NCI-H2227 (cell line): ENCODE measurements around the gene SCN2B.
"Not testable (repeated sequence)": the region's sequence is repeated elsewhere in the genome, so short reads cannot be mapped to it uniquely, and the experiment has no call there.

Source experiments
- DNase-seq: peaks from one replicate; lab custom pipeline; 2025; ENCODE audit not compliant: unreplicated experiment; lab: John Stamatoyannopoulos, UW

The SCN2B gene

DNA sequence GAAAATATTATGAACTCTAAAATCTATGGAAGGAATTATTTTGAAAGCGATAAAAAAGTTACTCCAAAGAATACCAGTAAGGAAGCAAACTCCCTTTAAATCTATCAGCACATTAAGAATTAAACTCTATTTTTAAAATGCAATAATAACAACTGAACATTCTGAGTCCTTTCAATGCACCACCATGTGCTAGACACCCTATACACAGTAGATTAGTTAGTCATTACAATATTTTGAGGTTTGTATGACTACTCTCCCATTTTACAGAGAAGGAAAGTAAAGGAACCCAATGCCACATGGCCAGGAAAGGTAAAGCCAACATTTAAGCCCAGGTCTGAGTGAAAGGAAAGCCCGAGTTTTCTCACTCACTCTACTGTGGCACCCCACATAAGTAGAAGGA, 30.6 kb upstream of the SCN2B start:
- no peak for DNase-seq

DNA sequence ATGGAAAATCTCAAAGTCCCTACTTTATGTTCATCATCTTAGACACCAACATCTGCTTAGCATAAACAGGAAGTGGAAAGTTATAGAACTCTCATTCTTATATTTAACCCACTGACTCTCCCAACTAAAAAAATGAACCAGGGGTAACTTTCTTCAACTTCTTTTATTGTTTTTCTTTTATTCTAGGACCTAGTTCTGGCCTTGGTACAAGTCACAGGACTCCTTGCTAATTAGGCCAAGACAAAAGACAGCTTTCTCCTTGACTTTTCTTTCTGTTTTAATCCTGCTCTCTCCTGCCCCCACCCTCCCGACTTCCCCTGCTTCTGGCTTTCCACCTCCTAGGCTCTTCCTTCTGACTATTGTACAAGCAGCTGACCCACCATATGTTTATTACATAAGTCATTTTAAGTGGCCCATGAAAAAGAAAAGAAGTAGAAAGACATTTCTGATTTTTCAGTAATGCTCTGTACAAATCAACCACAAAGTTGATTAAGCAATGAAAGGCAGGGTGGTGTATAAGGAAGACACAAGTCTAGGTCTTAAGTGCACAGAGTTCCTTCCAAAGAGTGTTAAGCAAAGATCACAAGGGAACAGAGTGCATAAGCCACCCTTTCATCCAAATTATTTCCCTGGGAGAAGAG, 30.1 kb upstream of the SCN2B start:
- no peak for DNase-seq

DNA sequence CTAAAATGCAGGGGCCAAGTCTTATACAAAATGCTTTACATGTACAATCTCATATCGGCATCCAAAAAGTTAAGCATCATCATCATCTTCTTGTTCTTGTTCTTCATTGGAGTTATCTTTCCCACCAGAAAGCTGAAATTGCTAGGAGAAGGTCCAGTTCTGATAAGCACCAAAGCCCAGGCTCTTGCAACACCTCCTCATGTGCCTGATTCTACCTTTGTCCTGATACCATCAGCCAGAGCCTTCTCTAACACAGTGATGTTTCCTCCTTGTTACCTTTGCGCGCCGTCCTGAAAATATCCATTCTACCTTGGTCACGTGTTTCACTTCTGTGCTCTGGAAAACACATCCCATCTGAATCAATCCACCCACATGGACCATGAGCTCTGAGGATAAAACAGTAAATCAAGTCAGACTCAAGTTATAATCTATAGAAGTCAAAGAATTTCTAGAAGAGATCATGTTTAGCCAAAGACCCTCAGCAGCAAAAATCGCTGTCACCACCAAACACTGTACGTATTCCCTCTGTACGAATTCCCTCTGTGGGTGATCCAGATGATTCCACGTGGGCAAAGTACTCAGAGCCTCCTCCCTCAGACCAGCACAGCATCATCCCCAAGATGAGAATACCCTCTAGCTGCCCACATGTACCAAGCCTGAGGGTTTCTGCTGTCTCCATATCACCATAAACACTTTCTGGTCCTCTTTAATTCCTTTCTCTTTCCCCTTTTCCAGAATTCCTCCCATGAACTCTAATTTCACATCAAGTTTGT, 29.4 kb upstream of the SCN2B start:
- no peak for DNase-seq

DNA sequence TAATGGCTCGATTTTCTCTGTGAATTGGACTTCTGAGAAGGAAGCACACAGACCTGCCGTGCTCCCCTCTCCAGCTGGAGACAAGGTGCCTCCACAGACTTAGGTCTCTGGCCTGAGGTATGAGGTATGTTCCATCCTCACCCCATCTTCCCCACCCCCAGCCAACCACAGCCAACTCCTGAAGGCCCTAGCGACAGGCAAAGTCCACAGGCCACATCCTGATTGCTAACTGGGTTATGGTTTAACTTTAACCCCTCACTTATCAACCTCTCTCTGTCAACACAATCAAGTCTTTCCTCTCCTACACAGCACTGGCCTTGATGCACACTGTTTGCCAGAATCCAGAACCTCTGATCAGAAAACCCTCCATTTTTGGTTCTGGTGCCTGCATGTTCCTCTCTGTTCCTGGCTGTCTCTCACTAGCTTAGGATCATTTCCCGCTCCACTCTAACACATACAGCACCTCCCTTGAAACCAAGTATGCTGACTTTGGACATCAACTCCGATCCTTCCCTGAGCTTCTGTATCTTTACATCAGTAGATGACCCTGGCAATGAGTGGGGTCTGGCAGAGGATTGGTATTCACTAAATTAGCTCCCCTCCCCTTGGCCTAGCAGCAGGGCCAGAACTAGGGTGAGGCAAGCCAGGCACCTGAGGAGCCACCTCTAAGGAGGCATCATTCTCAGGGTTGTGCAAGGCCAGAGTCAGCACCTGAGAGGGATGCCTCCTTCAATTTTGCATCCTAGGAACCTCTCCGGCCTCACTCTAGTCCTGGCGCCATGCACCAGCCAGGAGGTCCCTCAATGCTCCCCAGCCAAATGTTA, 26.4 kb upstream of the SCN2B start:
- no peak for DNase-seq

DNA sequence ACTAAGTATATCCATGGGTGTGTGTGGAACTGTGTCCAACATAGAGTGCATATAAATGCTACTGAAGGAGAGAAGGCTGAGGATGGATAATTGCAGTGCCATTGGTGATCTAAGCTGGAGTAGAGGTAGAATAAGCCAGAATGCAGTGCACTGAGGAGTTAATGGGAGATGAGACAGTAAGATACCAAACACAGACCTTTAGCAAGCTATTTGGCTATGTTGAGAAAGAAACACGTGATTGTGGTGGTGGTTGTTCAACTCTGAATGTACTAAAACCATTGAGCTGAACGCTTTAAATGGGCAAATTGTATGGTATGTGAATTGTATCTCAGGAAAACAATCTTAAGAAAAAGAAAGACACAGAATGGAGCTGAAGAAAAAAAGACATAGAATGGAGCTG, 25.5 kb upstream of the SCN2B start:
- DNase-seq = no peak

DNA sequence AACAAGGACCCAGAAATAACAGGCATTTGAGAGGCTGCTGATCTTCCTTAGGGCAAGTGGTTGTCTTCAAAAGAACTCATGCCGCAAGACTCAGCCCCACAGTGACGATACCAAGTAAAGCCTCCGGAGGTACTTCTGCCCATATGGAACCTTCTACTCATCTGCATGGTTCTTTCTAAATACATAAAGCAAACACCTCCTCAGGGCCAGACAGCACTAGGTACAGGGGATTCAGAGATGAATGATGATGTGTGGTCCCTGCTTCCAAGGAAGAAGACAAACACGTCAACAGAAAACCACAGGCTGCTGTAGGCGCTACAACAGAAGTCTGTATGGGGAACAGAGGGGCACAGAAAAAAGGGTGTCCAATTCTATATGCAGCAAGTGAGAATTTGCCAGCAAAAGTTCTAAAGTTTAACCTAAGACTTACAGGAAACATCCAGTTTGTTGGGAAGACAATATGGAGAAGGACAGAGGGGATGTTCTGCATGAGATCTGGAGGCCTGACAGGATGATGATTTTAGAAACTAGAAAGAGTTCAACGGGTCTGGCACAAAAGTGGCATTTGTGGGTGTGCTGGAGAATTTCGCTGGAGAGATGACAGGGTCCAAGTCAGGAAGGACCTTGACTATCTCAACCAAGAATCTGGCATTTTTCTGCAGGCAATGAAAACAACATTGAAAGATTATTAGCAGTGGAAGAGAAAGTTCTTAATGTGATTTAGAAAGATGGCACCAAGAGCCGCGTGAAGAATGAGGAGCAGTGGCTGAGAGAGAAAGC, 24.7 kb upstream of the SCN2B start:
- no peak for DNase-seq

DNA sequence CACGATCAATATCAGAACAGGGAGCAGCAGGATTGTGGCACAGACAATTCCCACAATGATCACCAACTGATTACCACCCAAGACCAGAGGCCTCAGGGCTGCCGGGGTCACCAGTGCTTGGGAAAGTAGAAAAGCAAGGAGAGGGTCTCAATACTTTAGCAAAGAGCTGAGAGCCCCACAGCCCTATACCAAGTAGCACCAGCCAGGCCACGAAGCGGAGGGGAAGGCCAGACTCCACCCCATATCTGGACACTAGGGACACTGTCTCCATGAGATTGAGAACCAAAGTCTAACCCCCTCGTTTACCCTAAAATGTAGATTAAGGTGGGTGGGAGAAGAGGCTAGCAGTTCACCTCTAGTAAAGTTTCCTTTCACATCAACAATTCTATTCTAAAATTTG, 24.1 kb upstream of the SCN2B start:
- no peak for DNase-seq

DNA sequence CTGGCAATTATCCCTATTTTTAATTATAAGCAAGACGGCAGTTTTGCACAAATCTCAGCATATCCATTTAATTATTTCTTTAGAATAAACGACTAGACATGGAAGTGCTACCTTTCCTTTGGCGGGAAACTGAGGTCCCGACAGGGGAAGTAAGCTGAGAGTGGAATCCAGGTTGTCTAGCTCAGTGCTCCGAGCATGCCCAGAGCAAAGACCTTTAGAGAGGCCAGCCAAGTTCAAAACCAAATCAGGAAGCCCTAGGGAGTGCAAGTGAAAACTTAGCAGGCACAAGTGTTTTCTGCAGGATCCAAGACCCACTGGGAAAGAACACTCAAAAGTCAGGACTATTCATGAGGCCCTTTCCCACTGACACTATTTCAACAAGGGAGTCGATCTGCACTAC, 22.7 kb upstream of the SCN2B start:
- no peak for DNase-seq

DNA sequence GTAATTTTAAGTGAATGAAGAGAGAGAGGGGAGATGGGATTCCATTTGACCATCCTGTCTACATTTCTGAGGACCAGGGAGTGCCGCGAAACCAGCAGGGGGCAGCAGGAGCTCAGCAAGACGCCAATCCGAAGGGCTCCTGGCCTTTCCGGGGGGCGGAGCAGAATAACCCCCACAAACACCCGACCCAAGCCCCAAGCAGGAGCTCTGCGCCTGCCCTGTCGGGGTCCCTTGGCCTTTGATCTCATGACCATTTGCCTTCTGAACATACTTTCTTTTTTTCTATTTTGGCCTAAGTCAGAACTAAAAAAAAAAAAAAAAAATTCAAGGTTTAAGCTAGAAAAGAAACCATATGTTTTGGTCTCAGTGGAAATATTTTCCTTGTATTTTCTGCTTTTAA, 21.9 kb upstream of the SCN2B start:
- peak; percentile 69 for DNase-seq

DNA sequence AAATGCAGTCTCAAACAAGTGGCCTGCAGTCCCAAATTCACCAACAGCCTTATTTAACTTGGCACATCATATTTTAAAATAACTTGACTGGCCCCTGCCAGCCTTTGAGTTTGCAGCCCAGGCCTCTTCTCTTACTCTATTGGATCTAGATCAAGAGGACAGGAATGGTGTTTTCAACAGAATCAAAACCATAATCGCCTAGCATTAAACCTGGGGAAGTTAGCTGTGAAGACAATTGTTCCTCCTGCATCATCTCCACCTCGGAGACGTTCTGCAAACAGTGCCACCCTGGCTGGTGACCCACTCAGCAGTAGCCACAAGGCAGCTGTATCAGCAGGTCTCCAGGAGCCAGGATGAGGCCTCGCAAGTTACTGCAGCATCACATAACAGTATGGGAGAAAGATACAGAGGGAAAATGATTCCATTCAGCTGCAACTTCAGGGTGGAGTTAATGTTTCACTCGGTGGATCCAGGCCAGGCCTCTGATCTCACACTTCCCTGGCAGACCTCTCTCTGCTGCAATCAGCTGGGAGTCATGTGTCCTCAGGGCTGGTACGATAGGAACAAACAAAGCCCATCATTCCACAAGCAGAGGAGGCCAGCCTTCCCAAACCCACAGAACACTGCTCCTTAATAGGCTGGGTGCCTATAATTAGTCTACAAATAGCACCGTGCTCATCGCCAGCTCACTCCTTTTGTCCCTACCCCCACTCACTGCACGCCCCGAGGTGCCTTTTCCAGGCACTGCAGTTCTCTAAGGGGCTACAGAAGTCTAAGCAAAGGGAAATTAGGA, 18.6 kb upstream of the SCN2B start:
- DNase-seq = peak; percentile 23

DNA sequence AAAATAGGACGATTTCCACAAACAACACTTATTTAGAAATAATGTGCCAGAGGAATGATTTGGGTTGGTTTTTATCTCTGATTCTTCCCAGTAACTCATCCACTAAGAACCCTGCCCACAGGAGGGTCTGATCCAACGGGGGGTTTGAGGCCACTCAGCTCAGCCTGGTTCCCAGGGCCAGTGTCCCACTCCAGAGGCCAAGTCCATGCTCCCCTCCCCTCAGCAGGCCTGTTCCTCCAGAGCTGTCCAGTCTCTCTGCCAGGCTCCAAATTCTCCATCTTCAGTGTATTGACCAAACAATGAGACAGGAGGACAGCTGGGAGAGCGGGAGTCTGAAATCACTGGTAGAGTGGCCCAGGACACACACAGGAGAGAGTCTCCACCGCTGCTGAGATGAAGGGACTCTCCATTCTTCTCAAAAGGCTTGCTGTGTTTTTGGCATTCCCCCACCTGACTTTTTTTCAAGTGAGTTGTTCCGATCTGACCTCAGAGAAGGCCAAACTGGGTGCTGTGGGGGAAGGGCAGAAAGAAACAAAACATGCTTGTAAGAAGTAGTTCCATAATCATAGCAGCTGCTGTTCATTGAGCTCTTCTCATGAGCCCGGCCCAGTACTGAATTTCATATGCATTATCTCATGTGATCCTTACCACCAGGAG, 17.6 kb upstream of the SCN2B start:
- no peak for DNase-seq

DNA sequence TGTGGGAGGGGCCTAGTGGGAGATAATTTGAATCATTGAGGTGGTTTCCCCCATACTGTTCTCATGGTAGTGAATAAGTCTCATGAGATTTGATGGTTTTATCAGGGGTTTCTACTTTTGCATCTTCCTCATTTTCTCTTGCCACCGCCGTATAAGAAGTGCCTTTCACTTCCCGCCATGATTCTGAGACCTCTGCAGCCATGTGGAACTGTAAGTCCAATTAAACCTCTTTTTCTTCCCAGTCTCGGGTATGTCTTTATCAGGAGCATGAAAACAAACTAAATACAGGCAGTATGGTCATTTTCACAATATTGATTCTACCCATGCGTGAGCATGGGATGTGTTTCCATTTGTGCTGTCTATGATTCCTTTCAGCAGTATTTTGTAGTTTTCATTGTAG, 16.4 kb upstream of the SCN2B start:
- not testable (repeated sequence) for DNase-seq

DNA sequence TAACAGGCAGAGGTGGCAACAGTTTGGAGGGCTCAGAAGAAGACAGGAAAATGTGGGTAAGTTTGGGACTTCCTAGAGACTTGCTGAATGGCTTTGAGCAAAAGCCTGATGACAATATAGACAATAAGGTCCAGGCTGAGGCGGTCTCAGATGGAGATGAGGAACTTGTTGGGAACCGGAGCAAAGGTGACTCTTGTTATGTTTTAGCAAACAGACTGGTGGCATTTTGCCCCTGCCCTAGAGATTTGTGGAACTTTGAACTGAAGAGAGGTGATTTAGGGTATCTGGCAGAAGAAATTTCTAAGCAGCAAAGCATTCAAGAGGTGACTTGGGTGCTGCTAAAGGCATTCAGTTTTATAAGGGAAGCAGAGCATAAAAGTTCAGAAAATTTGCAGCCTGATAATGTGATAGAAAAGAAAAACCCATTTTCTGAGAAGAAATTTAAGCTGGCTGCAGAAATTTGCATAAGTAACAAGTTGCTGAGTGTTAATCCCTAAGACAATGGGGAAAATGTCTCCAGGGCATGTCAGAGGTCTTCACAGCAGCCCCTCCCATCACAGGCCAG, 14.6 kb upstream of the SCN2B start:
- DNase-seq = not testable (repeated sequence)

DNA sequence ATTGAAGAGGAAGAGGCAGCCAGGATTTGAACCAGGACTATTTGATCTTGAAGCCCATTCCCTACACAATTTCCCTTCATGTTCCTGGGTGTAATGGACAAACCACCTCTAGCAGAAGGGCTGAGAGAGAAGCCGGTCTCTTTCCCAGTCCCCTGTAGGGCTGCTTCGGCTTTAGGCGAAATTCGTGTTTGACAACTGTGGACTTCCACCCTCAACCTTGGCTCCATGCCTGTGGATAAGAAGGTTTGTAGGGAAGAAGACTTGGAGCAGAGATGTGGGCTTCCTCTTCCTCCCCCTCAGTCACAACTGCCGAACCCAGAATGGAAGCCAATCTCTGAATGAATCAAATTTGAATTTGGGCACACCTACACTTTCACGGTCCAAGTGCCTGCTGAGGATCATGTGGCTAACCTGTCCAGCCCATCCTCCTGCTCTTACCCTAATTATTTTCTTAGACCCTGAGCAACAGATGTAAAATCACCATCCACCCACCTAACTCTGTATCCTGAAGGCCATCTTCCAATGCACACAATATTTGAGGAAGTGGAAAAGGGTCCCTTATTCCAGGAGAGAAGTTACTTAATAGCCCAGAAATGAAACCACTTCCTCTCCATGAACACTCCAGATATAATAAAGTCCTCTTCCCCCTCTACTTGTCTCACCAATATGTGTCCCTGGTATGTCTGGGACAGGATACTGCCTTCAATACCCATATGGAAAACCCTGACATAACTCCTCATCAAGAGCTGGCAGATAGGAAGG, 10.1 kb upstream of the SCN2B start:
- no peak for DNase-seq

DNA sequence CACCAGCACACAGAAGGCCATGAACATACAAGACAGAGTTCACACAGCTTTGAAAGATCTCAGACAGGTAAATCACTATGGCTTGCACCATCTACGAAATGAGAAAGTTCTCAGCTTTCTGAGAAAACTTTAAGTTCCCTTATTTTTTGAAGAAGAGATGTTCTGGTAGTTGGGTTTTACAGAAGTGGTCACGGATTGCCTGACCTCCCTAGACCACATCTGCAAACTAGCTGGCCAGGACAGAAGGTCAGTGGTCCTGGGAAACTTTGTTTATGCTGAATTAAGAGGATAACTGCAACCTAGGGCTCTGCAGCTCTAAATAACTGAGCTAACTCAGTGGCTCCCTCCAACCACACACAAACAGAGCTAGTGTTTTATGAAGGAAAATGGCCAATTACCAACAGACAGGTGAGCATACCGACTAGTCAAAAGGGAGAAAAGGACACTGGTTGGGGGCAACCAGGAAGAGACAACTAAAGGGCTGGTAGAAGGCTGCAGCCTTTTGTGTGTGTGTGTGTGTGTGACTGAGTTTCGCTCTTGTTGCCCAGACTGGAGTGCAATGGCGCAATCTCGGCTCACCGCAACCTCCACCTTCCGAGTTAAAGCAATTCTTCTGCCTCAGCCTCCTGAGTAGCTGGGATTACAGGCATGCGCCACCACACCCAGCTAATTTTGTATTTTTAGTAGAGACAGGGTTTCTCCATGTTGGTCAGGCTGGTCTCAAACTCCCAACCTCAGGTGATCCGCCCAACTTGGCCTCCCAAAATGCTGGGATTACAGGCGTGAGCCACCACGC, 8.5 kb upstream of the SCN2B start:
- DNase-seq = no peak

DNA sequence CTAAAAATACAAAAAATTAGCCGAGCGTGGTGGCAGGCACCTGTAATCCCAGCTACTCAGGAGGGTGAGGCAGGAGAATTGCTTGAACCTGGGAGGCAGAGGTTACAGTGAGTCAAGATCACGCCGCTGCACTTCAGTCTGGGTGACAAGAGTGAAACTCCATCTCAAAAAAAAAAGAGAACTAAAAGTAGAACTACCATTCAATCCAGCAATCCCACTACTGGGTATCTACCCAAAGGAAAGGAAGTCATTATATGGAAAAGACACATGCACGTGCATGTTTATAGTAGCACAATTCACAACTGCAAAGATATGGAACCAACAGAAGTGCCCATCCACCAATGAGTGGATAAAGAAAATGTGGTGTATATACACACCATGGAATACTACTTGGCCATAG, 7.3 kb upstream of the SCN2B start:
- DNase-seq = not testable (repeated sequence)

DNA sequence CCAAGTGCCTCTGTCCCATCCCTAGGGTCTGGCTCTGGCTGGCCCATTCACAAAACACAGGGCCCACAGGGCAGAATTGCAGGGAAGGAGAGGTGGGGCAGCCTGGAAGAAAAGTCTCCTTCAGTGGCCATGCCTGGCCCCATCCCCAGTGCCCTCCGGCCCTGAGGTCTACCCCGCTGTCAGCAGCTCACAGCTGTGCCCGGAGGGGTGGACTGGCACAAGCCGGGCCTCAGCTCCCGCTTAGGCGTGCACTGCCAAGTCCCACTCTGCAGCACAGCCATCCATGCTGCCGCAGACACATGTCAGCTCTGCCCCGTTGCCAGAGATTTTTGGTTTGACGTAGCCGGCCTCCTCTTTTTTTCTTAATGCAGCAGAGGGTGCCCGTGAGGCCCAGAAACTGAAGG, 3.9 kb upstream of the SCN2B start:
- peak; percentile 66 for DNase-seq

DNA sequence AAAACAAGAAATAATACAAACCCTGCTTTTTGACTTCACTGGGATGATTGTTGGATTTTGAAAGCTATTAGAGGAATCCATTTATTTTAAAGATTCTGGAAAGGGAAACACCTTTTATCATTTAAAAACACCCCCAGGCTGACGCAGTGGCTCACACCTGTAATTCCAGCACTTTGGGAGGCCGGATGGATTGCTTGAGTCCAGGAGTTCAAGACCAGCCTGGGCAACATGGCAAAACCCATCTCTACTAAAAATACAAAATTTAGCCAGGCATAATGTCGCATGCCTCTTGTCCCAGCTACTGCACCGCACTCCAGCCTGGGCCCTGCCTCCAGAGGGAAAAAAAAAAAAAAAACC, 317 bp upstream of the SCN2B start:
- DNase-seq = no peak
